Keratinocyte (primary cell): ENCODE measurements around the gene DDX31. TPM values are rescaled to one million over a fixed set of nuclear protein-coding genes. Genes with fewer than 3 reads are reported as not detected.

Source experiments
- DNase-seq: peaks from one replicate; pipeline ENCODE4 v3.0.0-alpha.2; 2011; ENCODE audit warnings: low read depth, missing footprints, low spot score
- FAIRE-seq: peaks from 2 replicates; lab custom pipeline; 2011; peaks lifted over from hg19 to GRCh38; lab: Jason Lieb, UNC
- H2AFZ ChIP-seq: 2 replicates; pipeline ENCODE4 v1.6.0; 2012; ENCODE audit warnings: low read length, control low read depth, inconsistent platforms; ENCODE audit not compliant: control insufficient read depth
- H3K27ac ChIP-seq: 2 replicates; pipeline ENCODE4 v1.5.1; 2011; ENCODE audit warnings: low read length; ENCODE audit not compliant: control insufficient read depth, insufficient read depth
- H3K27me3 ChIP-seq: 3 replicates; pipeline ENCODE4 v1.6.0; 2011; ENCODE audit warnings: low read length; ENCODE audit not compliant: control insufficient read depth, insufficient read depth; ENCODE audit errors: extremely low read depth
- H3K36me3 ChIP-seq, 2 experiments: 2 replicates in 1 of 2; 3 replicates in 1 of 2; pipeline ENCODE4 v1.5.1; 2011; ENCODE audit warnings: low read length in 2 of 2, mild to moderate bottlenecking in 1 of 2; ENCODE audit not compliant: control insufficient read depth in 2 of 2, insufficient read depth in 2 of 2; ENCODE audit errors: extremely low read depth in 1 of 2
- H3K4me1 ChIP-seq: 3 replicates; pipeline ENCODE4 v1.5.1; 2011; ENCODE audit warnings: low read length; ENCODE audit not compliant: control insufficient read depth, insufficient read depth; ENCODE audit errors: extremely low read depth
- H3K4me2 ChIP-seq: 3 replicates; pipeline ENCODE4 v1.6.0; 2011; ENCODE audit warnings: low read depth, low read length; ENCODE audit not compliant: control insufficient read depth, insufficient read depth; ENCODE audit errors: extremely low read depth
- H3K4me3 ChIP-seq, 3 experiments: fragments of 200-600 bp in 1 of 3; sonication (generic) in 1 of 3; 2 replicates in 2 of 3; 3 replicates in 1 of 3; pipeline ENCODE4 v1.5.1; 2011 to 2016; ENCODE audit warnings: low read length in 3 of 3, mild to moderate bottlenecking in 3 of 3, control low read depth in 2 of 3, inconsistent platforms in 1 of 3, low read depth in 1 of 3, mixed read lengths in 1 of 3, mixed run types in 1 of 3, moderate library complexity in 1 of 3; ENCODE audit not compliant: control insufficient read depth in 2 of 3, insufficient read depth in 2 of 3; ENCODE audit errors: extremely low read depth in 1 of 3
- H3K79me2 ChIP-seq: 2 replicates; pipeline ENCODE4 v1.6.0; 2012; ENCODE audit warnings: low read length; ENCODE audit not compliant: control insufficient read depth, insufficient read depth
- H3K9ac ChIP-seq: 3 replicates; pipeline ENCODE4 v1.6.0; 2011; ENCODE audit warnings: low read length; ENCODE audit not compliant: control insufficient read depth, insufficient read depth; ENCODE audit errors: extremely low read depth
- H3K9me1 ChIP-seq: 3 replicates; pipeline ENCODE4 v1.6.0; 2011; ENCODE audit warnings: low read length; ENCODE audit not compliant: control insufficient read depth, insufficient read depth; ENCODE audit errors: extremely low read depth
- H3K9me3 ChIP-seq: 2 replicates; pipeline ENCODE4 v1.5.1; 2012; ENCODE audit warnings: low read depth, low read length; ENCODE audit not compliant: control insufficient read depth
- H4K20me1 ChIP-seq: 3 replicates; pipeline ENCODE4 v1.6.0; 2011; ENCODE audit warnings: low read length; ENCODE audit not compliant: control insufficient read depth, insufficient read depth; ENCODE audit errors: extremely low read depth
- EZH2 ChIP-seq: IDR thresholded peaks from one replicate; pipeline ENCODE4 v1.6.1; 2012; ENCODE audit warnings: inconsistent platforms, mild to moderate bottlenecking, low read length, moderate library complexity
- dilution Hi-C: fragments of 300-500 bp; cut with MboI; formaldehyde crosslinking; loops from one replicate; pipeline ENCODE4 v1.7.0; 2020; ENCODE audit warnings: low sequenced_read_pairs; ENCODE audit not compliant: extremely low pct_ligation_motif_present
- polyA plus RNA-seq, 5 experiments: library from polyadenylated mRNA; depleted of rRNA in 3 of 5; stranded (reverse) in 3 of 5; stranded (forward) in 1 of 5; unstranded in 1 of 5; fragments of >200 nt; gene quantifications; 1 replicate in 1 of 5; 2 replicates in 3 of 5; 3 replicates in 1 of 5; pipeline versions ENCODE4 v1.2.1 to v1.2.3, GENCODE V29; 2011 to 2012; ENCODE audit warnings: missing spikeins in 2 of 5, low read depth in 1 of 5, low replicate concordance in 1 of 5
- TF ChIP-seq, protein P1 (sequence below), 3 experiments: IDR thresholded peaks in 1 of 3; conservative IDR thresholded peaks in 1 of 3; optimal IDR thresholded peaks in 1 of 3; 2 replicates in 2 of 3; 3 replicates in 1 of 3; pipeline versions ENCODE3 to v1.5.1; 2011; ENCODE audit warnings: low read length in 3 of 3, mild to moderate bottlenecking in 3 of 3, moderate library complexity in 2 of 3, control low read depth in 1 of 3, inconsistent platforms in 1 of 3; ENCODE audit not compliant: insufficient read depth in 2 of 3; ENCODE audit errors: extremely low read depth in 1 of 3

DDX31 gene
- polyA plus RNA-seq, 1 donor (not counting 4 experiments of a cell fraction or from before 2014, with no cell fraction given), result 21.0 TPM

DNA sequence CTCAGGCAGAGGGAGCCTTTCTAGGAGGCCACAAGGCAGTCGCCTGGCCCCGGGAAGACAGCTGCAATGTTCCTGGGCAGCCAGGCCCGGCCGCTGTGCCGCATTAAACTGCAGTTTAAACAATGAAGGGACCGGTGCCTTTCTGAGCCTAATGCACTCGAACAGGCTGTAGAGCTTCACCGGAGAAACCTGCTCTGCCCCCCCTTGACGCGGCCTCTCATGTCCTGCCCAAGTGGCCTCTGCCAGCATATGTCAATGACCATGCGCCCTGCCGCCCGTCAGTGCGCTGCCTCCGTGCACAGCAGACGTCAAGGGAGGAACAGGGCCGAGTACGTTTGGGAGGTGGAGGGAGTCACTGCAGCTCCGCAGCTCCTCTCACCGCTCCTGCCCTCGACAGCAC is 125.8 kb downstream of the DDX31 start:
- dilution Hi-C loops, result no loop called here
- peaks cover 20% of the 10 kb centered on the region for H3K27me3 ChIP-seq
- H3K79me2 ChIP-seq, result no peaks in the 10 kb centered on the region
- H3K4me1 ChIP-seq, result no peaks in the 10 kb centered on the region
- no peak for FAIRE-seq
- TF ChIP-seq EZH2, result no peak
- TF ChIP-seq, protein P1, sequence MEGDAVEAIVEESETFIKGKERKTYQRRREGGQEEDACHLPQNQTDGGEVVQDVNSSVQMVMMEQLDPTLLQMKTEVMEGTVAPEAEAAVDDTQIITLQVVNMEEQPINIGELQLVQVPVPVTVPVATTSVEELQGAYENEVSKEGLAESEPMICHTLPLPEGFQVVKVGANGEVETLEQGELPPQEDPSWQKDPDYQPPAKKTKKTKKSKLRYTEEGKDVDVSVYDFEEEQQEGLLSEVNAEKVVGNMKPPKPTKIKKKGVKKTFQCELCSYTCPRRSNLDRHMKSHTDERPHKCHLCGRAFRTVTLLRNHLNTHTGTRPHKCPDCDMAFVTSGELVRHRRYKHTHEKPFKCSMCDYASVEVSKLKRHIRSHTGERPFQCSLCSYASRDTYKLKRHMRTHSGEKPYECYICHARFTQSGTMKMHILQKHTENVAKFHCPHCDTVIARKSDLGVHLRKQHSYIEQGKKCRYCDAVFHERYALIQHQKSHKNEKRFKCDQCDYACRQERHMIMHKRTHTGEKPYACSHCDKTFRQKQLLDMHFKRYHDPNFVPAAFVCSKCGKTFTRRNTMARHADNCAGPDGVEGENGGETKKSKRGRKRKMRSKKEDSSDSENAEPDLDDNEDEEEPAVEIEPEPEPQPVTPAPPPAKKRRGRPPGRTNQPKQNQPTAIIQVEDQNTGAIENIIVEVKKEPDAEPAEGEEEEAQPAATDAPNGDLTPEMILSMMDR (optimal IDR thresholded peaks at IDR 0.05 in 1 of 3, IDR thresholded peaks at IDR 0.05 in 1 of 3, conservative IDR thresholded peaks at IDR 0.05 in 1 of 3; ENCODE audit: extremely low read depth in 1 of 3, insufficient read depth in 2 of 3, low read length in 3 of 3), result no peak
- no peaks in the 10 kb centered on the region for H3K36me3 ChIP-seq
- no peaks in the 10 kb centered on the region for H3K9me1 ChIP-seq
- H4K20me1 ChIP-seq, result no peaks in the 10 kb centered on the region
- no peak overlapping the region for H3K4me2 ChIP-seq
- no peak overlapping the region for H3K9ac ChIP-seq
- H2AFZ ChIP-seq, result no peak overlapping the region
- no peak overlapping the region for H3K27ac ChIP-seq
- no peak overlapping the region for H3K4me3 ChIP-seq
- DNase-seq, result no peak
- H3K9me3 ChIP-seq, result no peaks in the 10 kb centered on the region

DNA sequence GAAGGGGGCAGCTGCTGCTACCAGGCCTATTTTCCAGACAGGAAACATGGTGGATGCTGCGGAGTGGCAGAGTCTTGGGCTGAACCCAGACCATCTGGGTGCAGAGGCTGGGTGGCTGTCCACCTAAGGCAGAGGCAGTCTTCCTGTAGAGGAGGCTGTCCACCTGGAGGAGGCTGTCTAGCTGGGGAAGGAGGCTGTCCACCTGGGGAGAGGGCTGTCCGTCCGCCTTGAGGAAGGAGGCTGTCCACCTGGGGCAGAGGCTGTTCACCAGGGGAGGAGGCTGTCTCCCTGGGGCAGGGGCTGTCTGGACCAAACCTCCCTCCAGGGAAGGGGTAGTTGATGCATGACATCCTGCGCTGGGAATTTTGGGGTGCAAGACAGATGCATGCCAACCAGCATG is 126.5 kb downstream of the DDX31 start:
- no peaks in the 10 kb centered on the region for H3K4me1 ChIP-seq
- no peaks in the 10 kb centered on the region for H3K79me2 ChIP-seq
- H3K9me3 ChIP-seq, result no peaks in the 10 kb centered on the region
- H3K4me2 ChIP-seq, result no peak overlapping the region
- H3K4me3 ChIP-seq, result no peak overlapping the region
- peaks cover 20% of the 10 kb centered on the region for H3K27me3 ChIP-seq
- H3K9me1 ChIP-seq, result no peaks in the 10 kb centered on the region
- no peak overlapping the region for H2AFZ ChIP-seq
- no peaks in the 10 kb centered on the region for H4K20me1 ChIP-seq
- no peak for DNase-seq
- no peak overlapping the region for H3K27ac ChIP-seq
- FAIRE-seq, result no peak
- dilution Hi-C loops, result no loop called here
- TF ChIP-seq, protein P1 (optimal IDR thresholded peaks at IDR 0.05 in 1 of 3, IDR thresholded peaks at IDR 0.05 in 1 of 3, conservative IDR thresholded peaks at IDR 0.05 in 1 of 3; ENCODE audit: extremely low read depth in 1 of 3, insufficient read depth in 2 of 3, low read length in 3 of 3), result no peak
- TF ChIP-seq EZH2, result no peak
- H3K36me3 ChIP-seq, result no peaks in the 10 kb centered on the region
- H3K9ac ChIP-seq, result no peak overlapping the region

Other genes with a start within 250 kb of the DDX31 start
- gene BARHL1, start 87.4 kb downstream of the DDX31 start, polyA plus RNA-seq, result not detected in 3 replicates
- 5.2 to 7.7 TPM (median 6.6 TPM) in 3 replicates for gene GTF3C4, start 481 bp upstream of the DDX31 start, polyA plus RNA-seq
- 0.24 to 0.41 TPM (median 0.32 TPM) in 3 replicates for gene AK8, start 208.3 kb upstream of the DDX31 start, polyA plus RNA-seq
- 2.9 to 4.7 TPM (median 3.6 TPM) in 3 replicates for gene SPACA9, start 208.9 kb upstream of the DDX31 start, polyA plus RNA-seq